Ovary (tissue), 3 donors: Measurements from ENCODE around the gene SLBP.

Experiments
- POLR2A ChIP-seq: fragments of 450-650 bp; IDR thresholded peaks from one replicate; pipeline ENCODE4 v1.6.1; 2017; ENCODE audit warnings: antibody characterized with exemption, mild to moderate bottlenecking, moderate library complexity
- TF ChIP-seq, protein P1 (sequence below), 3 donors: fragments of 450-650 bp in 2 of 3; fragments of 200-600 bp in 1 of 3; IDR thresholded peaks; one replicate each; pipeline versions ENCODE4 v1.5.1 to v1.8.0; 2016 to 2022; ENCODE audit warnings: antibody characterized with exemption in 3 of 3, mild to moderate bottlenecking in 1 of 3
- donor health status: DM: no; HTN: no; CAD: no.

- TF ChIP-seq, protein P1, sequence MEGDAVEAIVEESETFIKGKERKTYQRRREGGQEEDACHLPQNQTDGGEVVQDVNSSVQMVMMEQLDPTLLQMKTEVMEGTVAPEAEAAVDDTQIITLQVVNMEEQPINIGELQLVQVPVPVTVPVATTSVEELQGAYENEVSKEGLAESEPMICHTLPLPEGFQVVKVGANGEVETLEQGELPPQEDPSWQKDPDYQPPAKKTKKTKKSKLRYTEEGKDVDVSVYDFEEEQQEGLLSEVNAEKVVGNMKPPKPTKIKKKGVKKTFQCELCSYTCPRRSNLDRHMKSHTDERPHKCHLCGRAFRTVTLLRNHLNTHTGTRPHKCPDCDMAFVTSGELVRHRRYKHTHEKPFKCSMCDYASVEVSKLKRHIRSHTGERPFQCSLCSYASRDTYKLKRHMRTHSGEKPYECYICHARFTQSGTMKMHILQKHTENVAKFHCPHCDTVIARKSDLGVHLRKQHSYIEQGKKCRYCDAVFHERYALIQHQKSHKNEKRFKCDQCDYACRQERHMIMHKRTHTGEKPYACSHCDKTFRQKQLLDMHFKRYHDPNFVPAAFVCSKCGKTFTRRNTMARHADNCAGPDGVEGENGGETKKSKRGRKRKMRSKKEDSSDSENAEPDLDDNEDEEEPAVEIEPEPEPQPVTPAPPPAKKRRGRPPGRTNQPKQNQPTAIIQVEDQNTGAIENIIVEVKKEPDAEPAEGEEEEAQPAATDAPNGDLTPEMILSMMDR (IDR thresholded peaks at IDR 0.05), result no peak
- no peak for TF ChIP-seq POLR2A
Observed at GRCh38 chr4:1711055-1711570, 1.0 kb downstream of the SLBP start.
